ENCODE results near the gene IQGAP1.

Gene IQGAP1

DNA sequence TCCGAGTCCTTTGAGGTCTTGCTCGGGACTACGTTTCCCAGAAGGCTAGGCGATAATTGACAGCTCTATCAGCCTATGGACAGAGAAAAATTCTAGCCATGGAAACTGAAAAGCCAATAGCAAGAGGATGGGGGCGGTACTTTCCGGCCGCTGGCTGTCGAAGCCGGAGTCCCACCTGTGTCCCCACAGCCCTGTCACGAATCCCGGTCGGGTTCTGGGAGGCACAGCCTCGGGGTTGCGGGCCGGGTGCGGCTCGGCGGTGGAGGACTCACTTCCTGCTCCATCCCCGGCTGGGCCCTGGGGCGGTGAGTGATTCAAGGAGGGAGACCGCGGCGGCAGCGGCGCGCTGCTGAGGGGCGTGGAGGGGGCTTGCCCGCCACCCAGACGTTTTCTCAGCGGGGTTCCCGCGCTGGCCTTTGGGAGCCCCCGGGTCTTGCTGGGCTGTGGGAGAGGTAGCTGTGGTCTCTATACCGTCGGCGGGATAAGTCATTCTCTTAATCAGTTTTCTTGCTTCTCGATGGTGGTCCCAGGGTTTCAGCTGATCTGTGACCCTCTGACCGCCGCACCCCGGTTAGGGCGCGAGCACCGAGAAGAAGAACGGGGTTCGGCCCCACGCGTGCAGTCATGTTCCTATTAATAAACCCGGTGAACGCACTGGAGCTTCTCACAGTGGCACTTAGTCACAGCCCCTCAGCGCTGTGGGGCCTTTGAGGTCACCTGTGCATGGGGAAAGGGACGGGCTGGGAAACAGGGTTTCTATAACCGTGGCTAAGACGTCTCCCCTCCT, 35.7 kb upstream of the IQGAP1 start, which contains the start of gene ZNF774:
TSS of gene ZNF774 (plus strand) at position 178 of the 787 bp plus-strand sequence. CDS start 2,377 bp downstream, outside the sequence.
- no peaks in the 10 kb centered on the region for H3K27me3 ChIP-seq (ENCODE audit: control insufficient read depth, insufficient read depth, low read length)
- no peaks in the 10 kb centered on the region for H3K36me3 ChIP-seq (ENCODE audit: control insufficient read depth, insufficient read depth, low read length)
- H3K4me3 ChIP-seq (ENCODE audit: low read length), result peak within 1 kb of the TSS; percentile 79
- peak within 1 kb of the TSS; percentile 53 for H3K9ac ChIP-seq (ENCODE audit: low read length)
- H3K4me1 ChIP-seq (ENCODE audit: control insufficient read depth, insufficient read depth, low read length), result no peaks in the 10 kb centered on the region
- H3K27ac ChIP-seq (ENCODE audit: low read depth, low read length), result no peak within 1 kb of the TSS

DNA sequence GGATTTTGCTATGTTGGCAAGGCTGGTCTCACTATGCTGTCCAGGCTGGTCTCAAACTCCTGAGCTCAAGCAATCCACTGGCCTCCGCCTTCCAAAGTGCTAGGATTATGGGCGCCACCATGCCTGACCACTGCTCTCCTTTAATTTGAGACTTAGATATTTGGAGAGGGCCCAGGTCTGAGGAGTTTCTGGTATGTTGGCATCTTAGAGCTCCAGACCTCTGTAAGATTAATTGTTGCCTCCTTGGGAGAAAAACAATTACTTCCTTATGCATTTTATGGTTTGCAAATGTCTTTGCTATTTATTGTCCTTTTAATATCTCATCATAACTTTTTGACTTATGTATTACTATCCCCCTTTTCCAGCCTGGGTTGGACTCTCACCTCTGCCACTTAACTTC, 33.1 kb upstream of the IQGAP1 start:
- no peak overlapping the region for H3K27ac ChIP-seq (ENCODE audit: low read depth, low read length)
- no peak overlapping the region for H3K9ac ChIP-seq (ENCODE audit: low read length)
- no peaks in the 10 kb centered on the region for H3K36me3 ChIP-seq (ENCODE audit: control insufficient read depth, insufficient read depth, low read length)
- H3K4me1 ChIP-seq (ENCODE audit: control insufficient read depth, insufficient read depth, low read length), result no peaks in the 10 kb centered on the region
- no peaks in the 10 kb centered on the region for H3K27me3 ChIP-seq (ENCODE audit: control insufficient read depth, insufficient read depth, low read length)
- H3K4me3 ChIP-seq (ENCODE audit: low read length), result no peak overlapping the region

DNA sequence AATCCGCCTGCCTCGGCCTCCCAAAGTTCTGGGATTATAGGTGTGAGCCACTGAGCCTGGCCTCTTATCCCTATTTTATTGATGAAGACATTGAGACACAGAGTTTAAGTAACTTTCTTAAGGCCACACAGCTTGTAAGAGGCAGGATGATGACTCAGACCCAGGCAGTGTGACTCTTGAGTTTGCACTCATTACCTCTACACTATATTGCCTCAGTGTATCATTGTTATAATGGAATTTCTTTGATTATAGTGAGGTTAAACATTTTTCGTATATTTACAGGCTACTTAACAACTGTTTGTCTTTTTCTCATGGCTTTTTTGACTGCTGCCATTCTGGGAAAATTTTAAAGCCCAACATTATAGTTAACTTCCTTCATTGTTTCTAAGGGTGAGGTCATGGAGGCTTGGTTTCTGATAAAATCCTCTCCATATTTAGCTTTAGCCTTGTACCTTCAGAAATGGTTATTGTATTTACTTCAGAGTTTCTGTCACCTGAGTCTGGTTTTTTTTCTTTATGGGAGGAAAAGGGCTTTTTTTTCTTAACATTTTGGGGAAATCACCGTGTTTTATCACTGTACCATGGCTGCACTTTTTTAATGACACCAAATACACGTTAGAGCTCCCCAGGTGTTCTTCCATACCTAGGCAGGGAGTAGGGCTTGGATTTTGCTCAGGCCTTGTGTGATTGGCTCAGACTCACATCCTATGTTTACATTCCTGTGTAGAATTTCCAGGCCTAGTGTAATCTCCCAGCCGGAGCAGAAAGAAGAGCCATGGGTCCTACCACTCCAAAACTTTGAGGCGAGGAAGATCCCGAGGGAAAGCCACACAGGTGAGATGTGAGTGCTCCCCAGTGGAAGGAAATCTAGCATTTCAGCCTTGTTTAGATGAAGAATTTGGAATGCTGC, 29.7 kb upstream of the IQGAP1 start:
- H3K36me3 ChIP-seq (ENCODE audit: control insufficient read depth, insufficient read depth, low read length), result no peaks in the 10 kb centered on the region

DNA sequence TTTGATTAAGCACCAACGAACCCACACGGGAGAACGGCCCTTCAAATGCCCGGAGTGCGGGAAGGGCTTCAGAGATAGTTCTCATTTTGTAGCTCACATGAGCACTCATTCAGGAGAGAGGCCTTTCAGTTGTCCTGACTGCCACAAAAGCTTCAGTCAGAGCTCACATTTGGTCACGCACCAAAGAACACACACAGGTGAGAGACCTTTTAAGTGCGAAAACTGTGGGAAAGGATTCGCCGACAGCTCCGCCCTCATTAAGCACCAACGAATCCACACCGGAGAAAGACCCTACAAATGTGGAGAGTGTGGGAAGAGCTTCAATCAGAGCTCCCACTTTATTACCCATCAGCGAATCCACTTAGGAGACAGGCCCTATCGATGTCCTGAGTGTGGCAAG, 27.3 kb upstream of the IQGAP1 start:
- Histone ChIP-seq H3K36me3 (ENCODE audit: control insufficient read depth, insufficient read depth, low read length) (no peaks in the 10 kb centered on the region), H3K27me3 (ENCODE audit: control insufficient read depth, insufficient read depth, low read length) (no peaks in the 10 kb centered on the region), H3K27ac (ENCODE audit: low read depth, low read length) (no peak overlapping the region)

More for the DNA sequence above, 29.7 kb upstream of the IQGAP1 start:
- Histone ChIP-seq H3K27me3 (ENCODE audit: control insufficient read depth, insufficient read depth, low read length) (no peaks in the 10 kb centered on the region), H3K4me3 (ENCODE audit: low read length) (no peak overlapping the region), H3K27ac (ENCODE audit: low read depth, low read length) (no peak overlapping the region), H3K9ac (ENCODE audit: low read length) (no peak overlapping the region), H3K4me1 (ENCODE audit: control insufficient read depth, insufficient read depth, low read length) (peaks cover 16% of the 10 kb centered on the region)

DNA sequence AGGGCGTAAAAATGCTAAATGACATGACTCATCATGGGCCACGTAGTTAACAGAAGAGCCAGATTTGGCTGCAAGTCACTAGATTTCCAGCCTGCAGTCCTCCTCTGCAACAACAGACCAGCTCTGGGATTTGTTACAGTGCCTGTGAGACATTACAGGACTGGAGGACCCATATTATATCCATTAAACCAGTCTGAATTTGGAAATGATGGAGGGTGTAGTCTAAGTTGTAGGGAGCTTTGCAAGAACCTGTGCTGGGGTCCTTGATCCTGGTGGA, 25.2 kb upstream of the IQGAP1 start:
- Histone ChIP-seq H3K27me3 (ENCODE audit: control insufficient read depth, insufficient read depth, low read length) (no peaks in the 10 kb centered on the region), H3K36me3 (ENCODE audit: control insufficient read depth, insufficient read depth, low read length) (no peaks in the 10 kb centered on the region), H3K27ac (ENCODE audit: low read depth, low read length) (peak overlapping the region; percentile 81), H3K4me1 (ENCODE audit: control insufficient read depth, insufficient read depth, low read length) (peaks cover 24% of the 10 kb centered on the region), H3K9ac (ENCODE audit: low read length) (no peak overlapping the region), H3K4me3 (ENCODE audit: low read length) (no peak overlapping the region)

More for the DNA sequence above, 27.3 kb upstream of the IQGAP1 start:
- H3K4me3 ChIP-seq (ENCODE audit: low read length), result no peak overlapping the region
- H3K4me1 ChIP-seq (ENCODE audit: control insufficient read depth, insufficient read depth, low read length), result peaks cover 16% of the 10 kb centered on the region
- no peak overlapping the region for H3K9ac ChIP-seq (ENCODE audit: low read length)

DNA sequence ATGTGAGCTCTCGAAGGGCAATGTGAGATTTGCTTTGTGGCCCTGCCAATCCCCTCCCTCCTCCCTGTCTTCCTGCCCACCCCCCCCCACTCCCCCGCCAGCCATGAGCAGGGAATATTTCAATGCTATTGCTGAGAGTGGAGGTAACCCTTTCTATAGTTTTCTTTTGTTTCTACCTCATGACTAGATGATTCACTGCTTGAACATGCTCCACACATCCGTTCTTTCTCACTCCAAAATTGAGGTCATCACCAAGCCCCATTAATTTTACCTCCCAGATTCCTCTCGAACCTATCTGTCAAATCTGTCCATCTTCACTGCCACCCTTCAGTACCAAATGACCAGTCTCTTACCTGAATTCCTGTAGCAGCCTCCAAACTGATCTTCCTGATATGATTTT, 23.8 kb upstream of the IQGAP1 start:
- no peaks in the 10 kb centered on the region for H3K36me3 ChIP-seq (ENCODE audit: control insufficient read depth, insufficient read depth, low read length)

DNA sequence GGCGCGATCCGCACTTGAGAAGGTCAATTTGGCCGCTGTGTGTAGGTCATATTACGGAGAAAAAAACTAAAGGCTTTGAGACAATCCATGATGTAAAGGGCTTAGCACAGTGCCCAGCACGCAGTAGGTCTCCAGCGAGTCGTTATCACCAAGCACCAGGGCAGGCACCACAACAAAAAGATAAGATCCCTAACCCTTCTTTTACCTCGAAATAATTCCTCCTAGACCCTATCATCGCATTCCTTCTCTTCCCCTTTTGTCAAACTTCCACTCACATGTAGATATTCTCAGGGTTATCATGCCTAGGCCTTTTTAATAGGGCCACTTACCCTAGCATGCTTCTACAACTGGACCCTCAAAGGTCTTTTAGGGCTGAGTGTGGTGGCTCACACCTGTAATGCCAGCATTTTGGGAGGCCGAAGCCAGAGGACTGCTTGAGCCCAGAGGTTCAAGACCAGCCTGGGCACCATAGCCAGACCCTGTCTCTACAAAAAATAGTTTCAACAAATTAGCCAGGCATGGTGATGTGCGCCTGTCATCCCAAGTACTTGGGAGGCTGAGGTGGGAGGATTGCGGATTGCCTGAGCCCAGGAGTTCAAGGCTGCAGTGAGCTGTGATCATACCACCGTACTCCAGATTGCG, 22.5 kb upstream of the IQGAP1 start:
- H3K36me3 ChIP-seq (ENCODE audit: control insufficient read depth, insufficient read depth, low read length), result no peaks in the 10 kb centered on the region
- H3K9ac ChIP-seq (ENCODE audit: low read length), result no peak overlapping the region
- no peaks in the 10 kb centered on the region for H3K27me3 ChIP-seq (ENCODE audit: control insufficient read depth, insufficient read depth, low read length)
- no peak overlapping the region for H3K27ac ChIP-seq (ENCODE audit: low read depth, low read length)
- no peak overlapping the region for H3K4me3 ChIP-seq (ENCODE audit: low read length)
- peaks cover 28% of the 10 kb centered on the region for H3K4me1 ChIP-seq (ENCODE audit: control insufficient read depth, insufficient read depth, low read length)

More for the DNA sequence above, 23.8 kb upstream of the IQGAP1 start:
- H3K27ac ChIP-seq (ENCODE audit: low read depth, low read length), result no peak overlapping the region
- H3K27me3 ChIP-seq (ENCODE audit: control insufficient read depth, insufficient read depth, low read length), result no peaks in the 10 kb centered on the region
- peaks cover 28% of the 10 kb centered on the region for H3K4me1 ChIP-seq (ENCODE audit: control insufficient read depth, insufficient read depth, low read length)
- H3K9ac ChIP-seq (ENCODE audit: low read length), result no peak overlapping the region
- H3K4me3 ChIP-seq (ENCODE audit: low read length), result no peak overlapping the region

DNA sequence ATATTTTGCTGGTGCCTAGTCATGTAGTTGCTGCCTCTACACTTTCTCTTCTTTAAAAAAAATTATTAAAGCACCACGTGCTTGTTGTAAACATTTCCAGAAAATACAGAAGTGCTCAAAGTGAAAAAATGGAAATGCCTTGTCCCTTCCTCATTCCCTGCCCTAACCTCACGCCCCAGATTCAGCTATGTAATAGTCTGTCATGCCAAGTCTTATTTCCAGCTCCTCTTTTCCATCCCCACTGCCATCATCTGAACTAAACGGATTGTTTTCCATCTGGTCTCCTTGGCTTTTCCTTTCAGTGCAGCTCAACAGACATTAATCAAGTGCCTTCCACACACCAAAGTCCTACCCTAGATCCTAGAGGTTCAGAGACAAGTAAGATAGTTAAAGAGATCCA, 20.5 kb upstream of the IQGAP1 start:
- no peaks in the 10 kb centered on the region for H3K36me3 ChIP-seq (ENCODE audit: control insufficient read depth, insufficient read depth, low read length)
- H3K9ac ChIP-seq (ENCODE audit: low read length), result no peak overlapping the region
- H3K4me3 ChIP-seq (ENCODE audit: low read length), result no peak overlapping the region
- no peaks in the 10 kb centered on the region for H3K27me3 ChIP-seq (ENCODE audit: control insufficient read depth, insufficient read depth, low read length)
- peak overlapping the region; percentile 77 for H3K27ac ChIP-seq (ENCODE audit: low read depth, low read length)
- H3K4me1 ChIP-seq (ENCODE audit: control insufficient read depth, insufficient read depth, low read length), result peaks cover 18% of the 10 kb centered on the region

DNA sequence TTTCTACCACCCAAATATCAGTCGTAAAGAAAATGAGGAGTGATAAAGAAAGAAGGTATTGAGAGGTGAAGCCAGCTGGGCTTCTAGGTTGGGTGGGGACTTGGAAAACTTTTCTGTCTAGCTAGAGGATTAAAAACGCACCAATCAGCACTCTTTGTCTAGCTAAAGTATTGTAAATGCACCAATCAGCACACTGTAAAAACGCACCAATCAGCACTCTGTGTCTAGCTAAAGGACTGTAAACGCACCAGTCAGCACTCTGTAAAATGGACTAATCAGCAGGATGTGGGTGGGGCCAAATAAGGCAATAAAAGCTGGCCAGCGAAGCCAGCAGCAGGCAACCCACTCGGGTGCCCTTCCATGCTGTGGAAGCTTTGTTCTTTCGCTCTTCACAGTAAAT, 13.0 kb upstream of the IQGAP1 start:
- Histone ChIP-seq H3K36me3 (ENCODE audit: control insufficient read depth, insufficient read depth, low read length) (no peaks in the 10 kb centered on the region), H3K4me1 (ENCODE audit: control insufficient read depth, insufficient read depth, low read length) (no peaks in the 10 kb centered on the region), H3K4me3 (ENCODE audit: low read length) (no peak overlapping the region), H3K9ac (ENCODE audit: low read length) (no peak overlapping the region), H3K27me3 (ENCODE audit: control insufficient read depth, insufficient read depth, low read length) (no peaks in the 10 kb centered on the region), H3K27ac (ENCODE audit: low read depth, low read length) (no peak overlapping the region)

DNA sequence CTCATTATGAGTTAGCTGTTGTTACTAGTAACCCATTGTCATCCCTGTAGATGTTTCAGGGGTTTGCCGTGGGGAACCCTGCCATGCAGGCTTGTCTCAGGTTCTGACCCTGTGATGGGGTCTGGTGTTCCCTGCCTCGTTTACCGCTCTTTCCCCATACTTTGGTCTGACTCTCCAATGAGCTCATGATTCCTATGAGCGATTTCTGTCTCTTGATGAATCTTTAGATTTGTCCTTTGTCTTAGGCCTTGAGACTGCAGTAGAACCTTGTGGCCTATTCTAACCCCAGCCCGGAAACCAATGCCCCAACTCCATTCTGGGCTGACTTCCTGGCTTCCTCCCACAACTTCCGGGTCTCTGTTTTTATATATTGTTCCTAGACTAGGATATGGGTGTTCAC, 11.3 kb upstream of the IQGAP1 start:
- Histone ChIP-seq H3K27ac (ENCODE audit: low read depth, low read length) (no peak overlapping the region), H3K4me3 (ENCODE audit: low read length) (no peak overlapping the region), H3K36me3 (ENCODE audit: control insufficient read depth, insufficient read depth, low read length) (no peaks in the 10 kb centered on the region), H3K4me1 (ENCODE audit: control insufficient read depth, insufficient read depth, low read length) (no peaks in the 10 kb centered on the region), H3K27me3 (ENCODE audit: control insufficient read depth, insufficient read depth, low read length) (no peaks in the 10 kb centered on the region), H3K9ac (ENCODE audit: low read length) (no peak overlapping the region)

DNA sequence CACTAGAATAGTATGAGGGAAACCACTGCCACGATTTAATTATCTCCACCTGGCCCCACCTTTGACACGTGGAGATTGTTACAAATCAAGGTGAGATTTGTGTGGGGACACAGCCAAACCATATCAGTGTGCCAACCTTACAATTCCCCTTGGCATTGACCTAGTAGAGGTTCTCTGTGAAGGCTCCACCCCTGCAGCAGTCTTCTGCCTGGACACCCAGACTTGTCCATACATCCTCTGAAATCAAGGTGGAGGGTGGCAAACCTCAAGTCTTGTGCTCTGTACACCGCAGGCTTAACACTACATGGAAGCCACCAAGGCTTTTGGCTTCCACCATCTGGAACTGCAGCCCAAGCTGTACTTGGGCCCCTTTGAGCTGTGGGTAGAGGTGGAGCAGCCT, 8.8 kb upstream of the IQGAP1 start:
- H3K27ac ChIP-seq (ENCODE audit: low read depth, low read length), result no peak overlapping the region
- no peak overlapping the region for H3K9ac ChIP-seq (ENCODE audit: low read length)
- H3K4me3 ChIP-seq (ENCODE audit: low read length), result no peak overlapping the region

DNA sequence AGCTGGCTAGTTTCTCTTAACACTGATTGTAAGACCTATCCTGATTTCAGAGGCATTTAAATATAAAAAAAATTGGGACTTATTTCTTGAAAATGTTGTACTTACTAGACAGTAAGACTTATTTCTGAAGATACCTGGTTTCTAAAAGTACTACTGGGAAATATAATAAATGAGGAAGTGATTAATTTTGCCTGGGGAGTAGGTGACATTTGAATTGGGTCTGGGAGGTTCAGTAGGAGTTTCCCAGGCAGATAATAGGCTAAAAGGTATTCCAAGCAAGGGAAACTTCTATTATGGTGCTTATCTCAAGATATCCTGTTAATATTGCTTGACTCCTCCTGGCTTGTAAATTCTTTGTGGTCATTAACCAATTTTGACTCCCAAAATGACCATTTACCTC, 6.5 kb upstream of the IQGAP1 start:
- no peak overlapping the region for H3K4me3 ChIP-seq (ENCODE audit: low read length)
- peaks cover 2% of the 10 kb centered on the region for H3K4me1 ChIP-seq (ENCODE audit: control insufficient read depth, insufficient read depth, low read length)
- no peak overlapping the region for H3K9ac ChIP-seq (ENCODE audit: low read length)
- H3K27ac ChIP-seq (ENCODE audit: low read depth, low read length), result no peak overlapping the region
- no peaks in the 10 kb centered on the region for H3K27me3 ChIP-seq (ENCODE audit: control insufficient read depth, insufficient read depth, low read length)
- H3K36me3 ChIP-seq (ENCODE audit: control insufficient read depth, insufficient read depth, low read length), result no peaks in the 10 kb centered on the region

More for the DNA sequence above, 8.8 kb upstream of the IQGAP1 start:
- H3K27me3 ChIP-seq (ENCODE audit: control insufficient read depth, insufficient read depth, low read length), result no peaks in the 10 kb centered on the region
- no peaks in the 10 kb centered on the region for H3K4me1 ChIP-seq (ENCODE audit: control insufficient read depth, insufficient read depth, low read length)
- no peaks in the 10 kb centered on the region for H3K36me3 ChIP-seq (ENCODE audit: control insufficient read depth, insufficient read depth, low read length)
